ENCODE measurements around the gene THSD7A. TPM values are rescaled to one million over a fixed set of nuclear protein-coding genes. Genes with fewer than 3 reads are reported as not detected.

THSD7A gene
- total RNA-seq, 3 donors from 2014 or later (not counting 1 experiment from before 2014, with no cell fraction given) = 0.29 to 8.6 TPM; not detected in 1

DNA sequence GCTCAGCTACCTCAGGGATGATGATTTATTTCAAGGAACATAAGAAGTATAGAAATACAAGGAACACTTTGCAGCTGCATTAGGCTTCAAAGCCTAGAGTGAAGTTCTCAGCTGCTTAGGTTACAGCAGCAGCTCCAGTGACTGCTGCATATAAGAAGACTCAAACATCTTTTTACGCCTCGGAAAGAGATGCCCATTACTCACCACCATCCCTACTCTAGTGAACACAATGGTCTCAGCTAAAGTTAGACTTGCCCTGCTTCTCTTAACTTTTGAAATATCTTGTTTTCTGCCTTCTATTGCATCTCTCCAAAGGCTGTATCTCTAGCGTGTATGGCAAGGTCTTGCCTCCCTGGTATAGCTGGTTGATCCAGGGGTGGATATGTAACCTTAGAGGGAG lies 502.4 kb downstream of the THSD7A start:
- no peaks in the 10 kb centered on the region for H3K36me3 ChIP-seq (ENCODE audit: control insufficient read depth, insufficient read depth, low read length)
- H3K27ac ChIP-seq (ENCODE audit: low read length) = no peak overlapping the region
- peaks cover 2 to 4% of the 10 kb centered on the region in 2 donors for H3K9me3 Mint-ChIP-seq
- no peaks in the 10 kb centered on the region for H3K9me3 ChIP-seq (ENCODE audit: control insufficient read depth, insufficient read depth, low read length)
- no peaks in the 10 kb centered on the region for H3K27me3 Mint-ChIP-seq (ENCODE audit: low read depth in 2 of 2)
- TF ChIP-seq, protein P1, sequence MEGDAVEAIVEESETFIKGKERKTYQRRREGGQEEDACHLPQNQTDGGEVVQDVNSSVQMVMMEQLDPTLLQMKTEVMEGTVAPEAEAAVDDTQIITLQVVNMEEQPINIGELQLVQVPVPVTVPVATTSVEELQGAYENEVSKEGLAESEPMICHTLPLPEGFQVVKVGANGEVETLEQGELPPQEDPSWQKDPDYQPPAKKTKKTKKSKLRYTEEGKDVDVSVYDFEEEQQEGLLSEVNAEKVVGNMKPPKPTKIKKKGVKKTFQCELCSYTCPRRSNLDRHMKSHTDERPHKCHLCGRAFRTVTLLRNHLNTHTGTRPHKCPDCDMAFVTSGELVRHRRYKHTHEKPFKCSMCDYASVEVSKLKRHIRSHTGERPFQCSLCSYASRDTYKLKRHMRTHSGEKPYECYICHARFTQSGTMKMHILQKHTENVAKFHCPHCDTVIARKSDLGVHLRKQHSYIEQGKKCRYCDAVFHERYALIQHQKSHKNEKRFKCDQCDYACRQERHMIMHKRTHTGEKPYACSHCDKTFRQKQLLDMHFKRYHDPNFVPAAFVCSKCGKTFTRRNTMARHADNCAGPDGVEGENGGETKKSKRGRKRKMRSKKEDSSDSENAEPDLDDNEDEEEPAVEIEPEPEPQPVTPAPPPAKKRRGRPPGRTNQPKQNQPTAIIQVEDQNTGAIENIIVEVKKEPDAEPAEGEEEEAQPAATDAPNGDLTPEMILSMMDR (IDR thresholded peaks at IDR 0.05) = no peak
- H3K4me1 ChIP-seq (ENCODE audit: control insufficient read depth, insufficient read depth, low read length) = no peaks in the 10 kb centered on the region
- no peak for DNase-seq
- H3K4me3 Mint-ChIP-seq = no peak overlapping the region
- H3K36me3 Mint-ChIP-seq = no peaks in the 10 kb centered on the region
- ATAC-seq = no peak
- intact Hi-C loops (cut with micrococcal nuclease) = no loop called here
- H3K27me3 ChIP-seq (ENCODE audit: control insufficient read depth, insufficient read depth, low read length) = no peaks in the 10 kb centered on the region
- 88% methylated on average over 2 of the region's 3 CpGs for WGBS (ENCODE audit: insufficient coverage)
- no peaks in the 10 kb centered on the region for H3K4me1 Mint-ChIP-seq
- no peak overlapping the region for H3K4me3 ChIP-seq (ENCODE audit: low read length)
- H3K27ac Mint-ChIP-seq = no peak overlapping the region

DNA sequence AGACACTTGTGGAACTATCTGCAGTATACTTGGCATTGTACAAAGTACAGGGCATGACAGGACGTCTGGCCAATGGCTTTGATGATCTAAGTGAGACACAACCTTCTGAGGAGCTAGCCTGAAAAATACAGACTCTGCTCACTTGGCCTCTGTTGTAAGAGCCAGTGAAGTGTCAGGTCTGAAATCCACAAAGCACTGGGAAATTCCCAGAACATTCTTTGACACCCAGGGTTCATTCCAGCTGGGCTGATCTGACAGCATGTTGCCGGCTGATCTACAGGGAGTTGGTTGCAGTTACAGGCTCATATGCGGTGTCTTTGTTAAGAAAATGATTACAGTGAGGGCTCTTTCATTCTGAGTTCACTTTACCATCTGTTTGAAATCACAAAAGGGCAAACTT lies 503.7 kb downstream of the THSD7A start:
- DNase-seq = no peak
- TF ChIP-seq, protein P1 (IDR thresholded peaks at IDR 0.05) = no peak
- Mint-ChIP-seq H3K9me3 (peaks cover 2 to 6% of the 10 kb centered on the region in 2 donors), H3K27ac (no peak overlapping the region), H3K36me3 (no peaks in the 10 kb centered on the region), H3K4me1 (no peaks in the 10 kb centered on the region), H3K27me3 (ENCODE audit: low read depth in 2 of 2) (no peaks in the 10 kb centered on the region), H3K4me3 (no peak overlapping the region)
- no peaks in the 10 kb centered on the region for H3K9me3 ChIP-seq (ENCODE audit: control insufficient read depth, insufficient read depth, low read length)
- ATAC-seq = no peak
- H3K4me1 ChIP-seq (ENCODE audit: control insufficient read depth, insufficient read depth, low read length) = no peaks in the 10 kb centered on the region
- no peak overlapping the region for H3K4me3 ChIP-seq (ENCODE audit: low read length)
- intact Hi-C loops (cut with micrococcal nuclease) = no loop called here
- no peaks in the 10 kb centered on the region for H3K27me3 ChIP-seq (ENCODE audit: control insufficient read depth, insufficient read depth, low read length)
- no peak overlapping the region for H3K27ac ChIP-seq (ENCODE audit: low read length)
- 70% methylated on average over 3 of the region's 3 CpGs for WGBS (ENCODE audit: insufficient coverage)
- no peaks in the 10 kb centered on the region for H3K36me3 ChIP-seq (ENCODE audit: control insufficient read depth, insufficient read depth, low read length)

DNA sequence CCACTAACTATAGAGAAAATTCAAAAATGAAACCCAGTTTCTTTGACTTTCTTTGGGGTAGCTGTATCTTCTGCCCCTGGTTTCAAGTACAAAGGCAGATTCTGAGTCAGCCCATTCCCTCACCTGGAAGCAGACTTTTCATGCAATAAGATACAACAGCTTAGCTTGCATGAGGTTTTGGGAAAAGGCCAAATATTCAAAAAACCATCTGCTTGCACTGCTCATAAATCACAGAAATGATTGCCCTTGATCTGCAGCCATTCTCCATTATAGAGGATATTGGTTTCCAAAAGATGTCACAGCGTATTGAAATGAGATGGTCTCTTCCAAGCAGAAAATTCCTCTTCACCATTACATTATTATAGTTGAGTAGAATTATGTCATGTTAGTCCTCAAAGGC lies 504.4 kb downstream of the THSD7A start:
- no peaks in the 10 kb centered on the region for H3K4me1 Mint-ChIP-seq
- H3K4me3 Mint-ChIP-seq = no peak overlapping the region
- DNase-seq (no peak), ATAC-seq (no peak)
- no peak overlapping the region for H3K27ac ChIP-seq (ENCODE audit: low read length)
- no peak overlapping the region for H3K27ac Mint-ChIP-seq
- H3K9me3 Mint-ChIP-seq = peaks cover 2 to 6% of the 10 kb centered on the region in 2 donors
- no peaks in the 10 kb centered on the region for H3K4me1 ChIP-seq (ENCODE audit: control insufficient read depth, insufficient read depth, low read length)
- H3K27me3 Mint-ChIP-seq (ENCODE audit: low read depth in 2 of 2) = no peaks in the 10 kb centered on the region
- intact Hi-C loops (cut with micrococcal nuclease) = no loop called here
- no peaks in the 10 kb centered on the region for H3K9me3 ChIP-seq (ENCODE audit: control insufficient read depth, insufficient read depth, low read length)
- H3K27me3 ChIP-seq (ENCODE audit: control insufficient read depth, insufficient read depth, low read length) = no peaks in the 10 kb centered on the region
- H3K36me3 Mint-ChIP-seq = no peaks in the 10 kb centered on the region
- WGBS (ENCODE audit: insufficient coverage) = no CpG with 5 or more reads among the region's 1 CpG
- no peaks in the 10 kb centered on the region for H3K36me3 ChIP-seq (ENCODE audit: control insufficient read depth, insufficient read depth, low read length)
- TF ChIP-seq, protein P1 (IDR thresholded peaks at IDR 0.05) = no peak
- H3K4me3 ChIP-seq (ENCODE audit: low read length) = no peak overlapping the region

Data from natural killer cell (primary cell).